Stimulated activated CD8-positive, alpha-beta memory T cell treated with anti-CD3 and anti-CD28 coated beads, Interleukin-12 subunit alpha, Interleukin-12 subunit beta, amount 100 ng/mL, for 1 hour (primary cell): ENCODE data around the gene PAM16.
"Not testable (repeated sequence)": the region's sequence is repeated elsewhere in the genome, so short reads cannot be mapped to it uniquely, and the experiment has no call there.

ENCODE experiments used
- DNase-seq: peaks from one replicate; pipeline ENCODE4 v3.0.0-alpha.2; 2020; ENCODE audit warnings: low read depth

The PAM16 gene

DNA sequence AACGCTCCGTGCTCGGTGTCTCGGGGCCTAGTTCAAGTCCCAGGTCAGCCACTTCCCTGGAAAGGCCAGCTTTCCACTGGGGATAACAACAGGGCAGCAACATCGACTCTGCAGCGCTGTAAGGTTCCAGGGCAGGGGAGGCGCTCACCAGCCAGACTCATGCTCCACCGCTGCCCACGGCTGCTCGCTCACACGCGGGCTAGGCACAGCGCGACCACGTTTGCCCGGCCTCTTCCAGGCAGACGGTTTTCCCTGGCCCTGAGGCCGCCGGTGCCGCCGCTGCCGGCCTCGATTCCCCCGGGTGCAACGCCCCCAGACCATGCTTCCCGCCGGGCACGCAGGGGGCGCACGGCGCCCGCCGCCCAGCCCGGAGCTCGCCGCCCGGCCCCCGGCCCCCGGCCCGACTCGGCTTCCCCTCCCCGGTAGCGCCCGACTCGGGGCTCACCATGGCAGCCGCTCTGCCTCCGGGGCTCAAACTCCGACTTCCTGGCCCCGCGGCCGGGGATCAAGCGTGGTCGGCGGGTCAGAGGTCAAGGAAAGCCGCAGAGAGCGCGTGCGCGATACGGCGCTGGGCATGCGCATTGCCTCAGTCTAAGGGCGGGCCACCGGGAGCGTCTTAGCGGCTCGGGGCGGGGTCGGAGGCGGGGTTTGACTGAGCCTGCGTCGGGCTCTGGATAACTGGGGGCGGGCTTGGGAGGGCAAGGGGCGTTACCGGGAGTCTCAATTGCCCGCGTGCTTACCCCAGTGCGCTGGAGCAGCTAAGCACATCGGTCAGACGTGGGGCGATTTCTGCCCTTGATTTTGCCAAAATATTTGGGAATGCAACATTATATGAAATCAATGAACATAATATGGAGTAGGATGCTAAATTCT, at the start of gene PAM16:
Gene PAM16 (minus strand): TSS at position 535 of the 873 bp plus-strand sequence. CDS start 87 bp downstream, at position 448.
- peak; percentile 97 for DNase-seq

DNA sequence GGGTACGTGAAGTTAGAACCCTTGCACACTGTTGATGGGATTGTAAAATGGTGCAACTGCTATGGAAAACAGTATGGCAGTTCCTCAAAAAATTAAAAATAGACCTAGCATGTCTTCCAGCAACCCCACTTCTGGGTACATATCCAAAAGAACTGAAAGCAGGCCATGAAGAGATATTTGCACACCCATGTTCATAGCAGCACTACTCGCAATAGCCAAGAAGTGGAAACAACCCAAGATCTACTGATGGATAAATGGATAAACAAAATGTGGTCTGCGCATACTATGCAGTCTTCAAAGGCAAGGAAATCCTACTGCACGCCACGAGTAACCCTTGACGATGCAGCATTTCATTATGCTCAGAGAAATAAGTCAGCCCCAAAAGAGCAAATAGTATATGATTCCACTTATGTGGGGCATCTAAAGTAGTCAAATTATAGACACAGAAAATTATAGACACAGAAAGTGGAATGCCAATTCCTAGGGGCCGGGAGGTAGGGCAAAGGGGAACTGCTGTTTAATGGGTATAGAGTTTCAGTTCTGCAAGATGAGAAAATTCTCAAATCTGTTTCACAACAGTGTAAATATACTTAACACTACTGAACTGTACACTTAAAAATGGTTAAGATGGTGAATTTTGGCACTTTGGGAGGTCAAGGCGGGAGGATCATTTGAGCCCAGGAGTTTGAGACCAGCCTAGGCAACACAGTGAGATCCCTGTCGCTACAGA, 48.0 kb upstream of the PAM16 start:
- no peak for DNase-seq

DNA sequence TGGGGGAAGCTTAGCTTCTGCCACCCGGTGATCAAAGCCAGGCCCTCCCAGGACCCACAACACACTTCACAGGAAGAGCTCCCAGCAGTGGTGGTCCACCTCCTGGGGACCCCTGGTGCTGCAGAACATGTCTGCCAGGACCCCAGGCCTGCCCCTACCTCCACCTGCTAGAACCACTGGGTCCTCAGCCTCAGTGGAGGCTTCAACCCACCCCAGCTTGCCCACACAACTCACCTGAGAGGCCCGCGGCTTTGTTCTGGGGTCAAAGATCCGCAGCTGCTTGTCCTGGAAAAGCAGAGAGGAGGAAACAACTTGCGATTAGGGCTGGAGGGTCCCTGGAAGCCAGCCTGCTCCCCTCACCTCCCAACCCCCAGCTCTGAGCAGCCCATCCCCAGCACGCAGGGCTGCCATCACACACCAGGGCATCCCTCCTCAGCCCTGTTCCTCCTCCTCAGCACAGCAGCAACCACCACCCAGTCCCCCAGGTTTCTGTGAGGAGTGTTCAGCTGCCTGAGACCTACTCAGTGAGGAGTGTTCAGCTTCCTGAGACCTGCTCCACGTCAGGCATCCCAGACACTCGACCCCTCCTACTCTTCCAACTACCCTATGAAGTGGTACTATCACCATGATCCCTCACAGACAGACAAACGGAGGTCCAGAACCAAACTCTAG, 44.1 kb upstream of the PAM16 start:
- DNase-seq: no peak

DNA sequence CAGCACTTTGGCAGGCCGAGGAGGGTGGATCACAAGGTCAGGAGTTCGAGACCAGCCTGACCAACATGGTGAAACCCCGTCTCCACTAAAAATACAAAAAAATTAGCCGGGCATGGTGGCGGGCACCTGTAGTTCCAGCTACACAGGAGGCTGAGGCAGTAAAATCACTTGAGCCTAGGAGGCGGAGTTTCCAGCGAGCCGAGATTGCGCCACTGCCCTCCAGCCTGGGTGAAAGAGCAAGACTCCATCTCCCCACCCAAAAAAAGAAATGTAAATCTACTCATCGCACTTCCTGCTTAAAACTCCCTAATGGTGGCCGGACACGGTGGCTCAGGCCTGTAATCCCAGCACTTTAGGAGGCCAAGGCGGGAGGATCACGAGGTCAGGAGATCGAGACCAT, 42.7 kb upstream of the PAM16 start:
- DNase-seq: not testable (repeated sequence)

DNA sequence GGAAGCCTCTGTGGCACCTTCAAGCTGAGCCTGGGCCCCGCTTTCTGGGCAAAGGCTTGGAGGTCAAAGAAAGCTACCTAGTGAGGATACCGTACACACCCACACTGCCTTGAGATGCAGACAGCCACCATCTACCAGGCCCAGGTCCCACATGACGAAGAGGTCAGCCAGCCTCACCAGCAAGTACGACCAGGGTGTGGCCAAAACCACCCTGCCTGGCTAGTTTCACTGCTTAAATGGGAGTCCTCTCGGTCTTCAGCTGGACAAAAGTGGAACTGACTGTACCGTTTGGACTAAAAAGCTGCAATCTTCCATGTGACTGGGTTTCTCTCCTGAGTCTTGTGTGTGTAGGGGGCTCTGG, 42.1 kb upstream of the PAM16 start:
- no peak for DNase-seq

DNA sequence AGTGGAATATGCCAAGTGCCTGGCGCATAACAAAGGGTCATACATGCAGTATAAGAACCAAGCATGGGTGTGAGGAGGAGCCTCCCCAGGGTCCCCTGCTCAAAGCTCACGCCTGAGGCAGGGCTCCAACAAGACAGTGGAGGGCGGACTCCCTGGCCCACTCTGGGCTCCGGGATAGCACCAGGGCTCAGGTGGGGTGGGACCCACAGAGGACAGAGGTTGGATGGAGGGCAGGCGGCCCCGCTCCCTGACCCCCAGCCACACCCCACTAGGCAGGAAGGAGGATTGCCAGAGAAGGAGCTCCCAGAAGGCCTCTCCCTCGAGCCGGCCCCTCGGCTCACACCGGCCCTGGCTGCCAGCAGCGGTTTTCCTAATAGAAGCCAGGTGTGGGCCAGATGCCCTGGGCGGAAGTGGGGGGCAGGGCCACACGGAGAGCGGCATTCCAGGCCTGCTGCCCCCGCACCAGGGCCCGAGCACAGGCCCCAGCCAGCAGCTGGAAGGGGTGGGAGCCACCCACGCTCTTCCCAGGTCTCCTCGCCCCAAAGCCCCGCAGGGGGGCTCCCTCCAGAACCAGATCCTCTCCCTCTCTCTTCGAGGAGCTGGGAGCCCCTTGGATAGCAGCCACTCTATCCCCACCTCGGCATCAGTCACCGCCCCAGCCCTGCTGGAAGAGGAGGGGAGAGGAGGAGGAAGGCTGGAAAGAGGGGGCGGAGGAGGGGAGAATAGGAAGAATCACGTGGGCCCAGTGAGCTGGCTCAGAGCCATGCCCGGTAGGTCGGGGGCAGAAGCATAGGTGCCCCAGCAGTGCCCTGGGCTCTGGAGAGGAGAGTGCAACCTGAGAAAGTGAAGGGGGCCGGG, 41.5 kb upstream of the PAM16 start:
- no peak for DNase-seq

DNA sequence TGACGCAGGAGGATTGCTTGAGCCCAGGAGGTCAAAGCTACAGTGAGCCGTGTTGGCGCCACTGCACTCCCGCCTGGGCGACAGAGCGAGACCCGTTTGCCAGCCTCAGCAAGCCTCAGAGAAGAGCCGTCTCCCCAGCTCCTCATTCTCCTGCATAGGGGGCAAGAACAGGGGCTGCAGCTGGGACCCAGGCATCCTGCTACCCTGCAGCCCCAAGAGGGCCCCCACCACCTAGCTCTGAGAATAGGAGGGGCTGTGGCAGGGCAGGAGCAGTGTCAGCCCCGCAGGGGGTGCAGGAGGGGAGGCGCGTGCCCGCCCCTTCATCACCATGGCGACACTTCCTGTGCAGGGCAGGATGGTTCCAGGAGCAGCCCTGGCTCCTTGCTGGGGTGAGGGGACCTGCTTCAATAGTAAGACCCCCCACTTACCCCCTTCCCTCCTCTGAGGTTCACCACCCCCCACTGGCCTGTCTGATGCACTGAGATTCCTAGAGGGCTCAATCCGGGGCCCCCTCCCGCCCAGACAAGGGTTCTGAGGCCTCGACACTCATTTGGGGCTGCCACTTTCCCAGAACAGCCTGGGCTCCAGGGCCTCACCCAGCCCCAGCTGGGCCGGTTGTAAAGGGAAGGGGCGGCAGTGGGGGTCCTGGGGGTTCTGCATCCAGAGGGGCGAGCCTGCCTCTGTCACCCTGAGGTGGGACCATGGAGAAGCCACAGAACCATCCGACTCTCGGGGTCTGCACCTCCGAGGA, 40.7 kb upstream of the PAM16 start:
- DNase-seq: no peak

DNA sequence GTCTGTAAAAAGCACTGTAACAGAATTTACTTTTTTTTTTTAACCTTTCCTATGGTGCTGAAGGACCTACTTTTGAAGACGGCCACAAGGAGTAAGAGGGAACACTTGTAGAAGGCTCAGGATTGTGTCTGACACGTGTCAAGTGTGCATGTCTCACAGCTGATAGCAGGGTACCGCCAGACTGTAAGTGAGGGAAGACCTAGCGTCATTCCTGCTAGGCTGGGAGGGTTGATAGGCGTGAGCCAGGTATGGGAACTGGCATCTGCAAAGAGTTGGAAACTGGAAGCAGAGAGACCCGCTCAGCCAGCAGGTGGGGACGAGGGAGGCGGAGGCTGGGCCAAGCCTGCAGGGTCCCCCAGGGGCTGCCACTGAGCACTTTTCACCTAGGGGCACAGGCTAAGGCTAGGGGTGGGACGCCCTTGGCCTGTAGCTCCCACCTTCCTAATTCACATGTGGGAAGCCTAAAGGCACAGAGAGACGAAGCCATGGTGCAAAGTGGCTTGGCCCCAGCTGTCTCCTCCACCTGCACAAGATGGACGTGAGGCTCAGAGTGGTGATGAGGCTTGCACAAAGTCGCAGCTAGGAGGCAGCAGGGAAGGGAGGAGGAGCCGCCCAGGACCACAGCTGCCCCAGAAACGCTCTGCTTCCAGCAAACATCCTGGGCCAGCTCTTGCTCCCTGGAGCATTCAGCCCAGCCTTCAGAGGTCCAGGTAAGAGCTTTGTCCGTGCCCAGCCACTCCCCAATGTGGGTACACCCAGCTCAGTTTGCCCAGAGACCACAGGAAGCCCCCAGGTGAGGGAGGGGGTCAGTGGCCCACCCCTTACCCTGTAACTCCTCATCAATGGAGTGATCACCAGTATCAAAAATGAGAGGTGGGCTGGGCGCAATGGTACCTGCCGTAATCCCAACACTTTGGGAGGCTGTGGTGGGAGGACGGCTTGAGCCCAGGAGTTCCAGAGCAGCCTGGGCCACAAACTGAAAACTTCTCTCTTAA, 39.4 kb upstream of the PAM16 start:
- DNase-seq: no peak

DNA sequence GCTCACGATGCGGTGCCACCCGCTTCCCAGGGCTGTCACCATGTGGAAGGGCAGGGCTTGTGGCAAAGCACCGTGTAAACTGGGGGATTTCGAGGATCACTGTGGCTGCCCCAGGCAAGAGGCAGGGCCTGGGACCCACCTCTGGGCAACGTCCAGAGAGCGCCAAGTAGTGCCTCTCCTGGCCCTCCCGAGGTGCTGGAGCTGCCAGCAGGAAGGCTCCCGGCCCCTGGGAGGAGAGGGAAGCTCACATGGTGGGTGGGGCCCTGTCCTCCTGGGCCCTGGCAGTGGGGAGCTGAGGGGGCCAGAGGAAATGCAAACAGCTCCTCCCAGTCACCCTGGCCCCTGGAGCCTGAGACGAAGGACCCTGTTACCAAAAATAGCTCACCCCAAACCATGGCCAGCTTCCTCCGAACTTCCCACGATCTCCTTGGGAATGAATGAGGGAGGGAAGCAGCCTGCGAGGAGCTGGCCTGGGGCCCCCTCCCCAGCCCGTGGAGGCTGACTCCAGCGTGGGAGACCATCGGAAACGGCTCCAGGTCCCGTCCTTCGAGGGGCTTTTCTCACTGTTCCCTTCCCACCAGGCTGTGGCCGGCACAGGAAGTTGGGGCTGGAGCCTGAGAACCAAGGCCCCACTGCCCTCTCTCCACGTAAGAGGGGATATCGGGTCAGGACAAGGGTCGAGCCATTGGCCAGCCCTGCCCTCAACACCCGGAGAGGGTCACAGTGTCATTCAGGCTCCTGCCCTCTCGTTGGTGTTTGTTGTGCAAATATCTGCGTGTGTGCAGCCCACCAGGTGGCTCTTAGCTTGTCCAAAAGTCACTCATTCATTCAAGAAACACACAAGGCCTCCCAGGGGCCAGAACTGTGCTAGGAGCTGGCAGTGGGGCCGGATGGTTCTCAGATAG, 38.2 kb upstream of the PAM16 start:
- no peak for DNase-seq

DNA sequence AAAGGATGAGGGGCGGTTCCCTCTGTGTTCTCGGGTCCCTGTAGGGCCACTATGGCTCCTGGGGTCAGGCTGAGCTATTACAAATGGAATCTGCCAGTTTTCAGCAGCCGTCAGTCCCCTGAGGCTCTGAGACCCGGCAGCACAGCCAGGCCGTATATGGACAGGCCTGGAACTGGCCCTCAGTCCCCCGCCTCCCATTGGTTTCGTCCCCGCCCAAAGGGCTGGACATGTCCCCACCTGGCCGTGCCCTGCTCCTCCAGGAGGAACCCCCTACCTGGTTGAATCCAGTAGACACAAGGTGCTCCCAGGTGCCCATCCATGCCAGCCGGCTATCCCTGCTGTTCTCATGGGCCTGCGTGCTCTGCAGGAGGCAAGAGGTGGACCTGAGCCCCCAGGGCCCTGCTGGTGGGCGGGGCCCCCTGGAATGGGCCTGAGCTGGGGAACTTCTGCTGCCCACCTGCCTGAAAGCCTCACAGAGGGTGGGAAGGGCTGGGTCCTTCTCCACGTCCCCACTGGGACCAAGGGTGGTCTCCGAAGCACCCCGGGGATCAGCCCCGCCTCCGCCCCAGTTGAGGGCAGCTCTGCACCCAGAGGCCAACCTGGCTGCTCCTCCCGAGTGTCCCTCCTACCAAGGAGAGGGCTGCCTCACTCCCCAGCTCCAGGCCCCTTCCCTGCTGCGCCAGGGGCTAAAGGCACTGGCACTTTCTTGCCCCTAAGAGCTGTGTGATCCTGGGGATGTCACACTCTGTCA, 37.3 kb upstream of the PAM16 start:
- DNase-seq: no peak

DNA sequence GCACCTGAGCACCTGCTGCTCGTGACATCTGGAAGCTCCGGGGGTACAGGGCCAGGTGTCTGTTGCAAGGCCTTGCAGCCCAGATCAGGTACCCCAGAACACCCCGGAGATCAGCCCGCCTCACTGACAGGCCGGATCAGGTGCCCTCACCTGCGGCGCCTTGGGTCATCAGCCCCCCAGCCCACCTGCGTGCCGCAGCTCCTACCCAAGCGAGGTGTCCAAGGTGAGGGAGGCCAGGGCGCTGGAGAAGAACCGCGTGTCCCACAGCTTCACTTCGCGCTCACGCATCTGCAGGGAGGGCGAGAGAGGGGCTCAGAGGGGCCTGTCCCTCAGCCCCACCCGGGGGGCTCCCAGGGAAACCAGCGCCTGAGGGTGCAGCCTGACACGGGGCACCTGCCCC, 36.7 kb upstream of the PAM16 start:
- DNase-seq: no peak

DNA sequence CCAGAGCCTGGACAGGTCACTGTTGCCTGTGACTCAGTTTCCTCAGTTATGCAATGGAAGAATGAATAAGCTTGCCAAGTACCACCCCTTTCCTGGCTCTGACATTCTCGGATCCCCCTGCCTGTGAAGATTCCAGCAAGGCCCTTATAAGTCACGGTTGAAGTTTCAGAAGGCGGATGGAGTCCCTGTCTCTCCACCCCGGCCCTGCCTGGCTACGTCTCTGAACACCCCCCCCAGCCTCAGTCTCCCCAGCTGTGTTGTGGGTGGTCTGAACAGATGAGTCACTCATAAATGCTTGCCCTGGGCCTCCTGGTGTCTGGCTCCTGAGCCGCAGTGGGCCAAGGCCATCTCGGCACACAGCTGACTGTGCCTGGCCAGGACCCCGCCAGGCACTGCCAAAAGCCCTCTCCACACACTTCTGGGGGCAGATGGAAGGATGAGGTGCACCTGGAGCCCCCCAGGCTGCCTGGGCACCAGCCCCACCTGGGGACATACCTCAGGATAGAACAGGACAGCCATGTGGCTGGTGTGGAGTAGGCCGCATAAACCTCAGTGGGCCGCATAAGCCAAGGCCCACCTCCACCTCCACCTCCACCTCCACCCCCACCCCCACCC, 35.9 kb upstream of the PAM16 start:
- no peak for DNase-seq

DNA sequence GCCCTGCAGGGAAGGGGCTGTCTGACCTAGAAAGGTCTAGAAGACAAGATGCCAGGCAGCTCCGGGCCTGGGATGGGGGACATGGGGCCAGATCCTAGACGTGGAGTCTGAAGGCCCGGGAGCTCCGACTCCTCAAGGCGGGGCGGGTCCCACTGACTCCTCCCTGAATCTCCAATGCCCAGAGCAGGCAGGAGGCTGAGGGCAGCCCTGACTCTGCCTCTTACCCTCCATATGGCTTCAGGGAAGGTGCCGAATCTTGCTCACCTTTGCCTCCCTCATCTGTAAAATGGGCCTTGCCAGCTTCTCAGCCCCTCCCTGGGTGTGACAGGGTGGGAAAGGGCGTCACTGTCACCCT, 35.3 kb upstream of the PAM16 start:
- DNase-seq: no peak

DNA sequence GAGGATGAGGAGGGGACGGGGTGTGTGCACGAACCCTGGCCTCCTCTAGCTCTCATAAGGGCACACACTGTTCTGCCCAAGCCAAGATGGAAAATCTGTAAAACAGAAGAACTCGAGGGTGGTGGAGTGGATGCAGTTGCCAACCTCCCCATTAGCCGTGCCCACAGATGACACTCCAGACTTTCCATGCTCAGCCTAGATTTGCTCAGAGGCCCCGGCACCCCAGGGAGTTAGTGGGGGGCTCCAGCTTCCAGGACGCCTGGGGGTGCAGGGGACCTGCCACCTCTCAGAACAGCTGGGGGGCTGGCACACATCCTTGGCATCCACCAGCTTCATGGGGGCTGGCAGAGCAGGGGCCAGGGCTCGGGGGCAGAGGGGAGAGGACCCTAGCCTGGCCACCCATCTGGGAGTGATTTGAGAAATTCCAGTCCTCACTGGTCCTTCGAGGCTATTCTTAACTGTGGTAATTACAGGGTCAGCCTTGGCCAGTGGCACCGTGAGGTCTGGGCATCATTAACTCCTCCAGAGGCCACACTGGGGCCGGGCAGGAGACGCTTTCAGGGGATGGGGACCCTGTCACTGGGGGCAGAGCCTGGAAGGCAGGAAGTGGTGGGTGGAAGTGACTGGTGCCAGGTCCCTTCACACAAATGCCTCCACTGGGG, 34.8 kb upstream of the PAM16 start:
- DNase-seq: no peak

DNA sequence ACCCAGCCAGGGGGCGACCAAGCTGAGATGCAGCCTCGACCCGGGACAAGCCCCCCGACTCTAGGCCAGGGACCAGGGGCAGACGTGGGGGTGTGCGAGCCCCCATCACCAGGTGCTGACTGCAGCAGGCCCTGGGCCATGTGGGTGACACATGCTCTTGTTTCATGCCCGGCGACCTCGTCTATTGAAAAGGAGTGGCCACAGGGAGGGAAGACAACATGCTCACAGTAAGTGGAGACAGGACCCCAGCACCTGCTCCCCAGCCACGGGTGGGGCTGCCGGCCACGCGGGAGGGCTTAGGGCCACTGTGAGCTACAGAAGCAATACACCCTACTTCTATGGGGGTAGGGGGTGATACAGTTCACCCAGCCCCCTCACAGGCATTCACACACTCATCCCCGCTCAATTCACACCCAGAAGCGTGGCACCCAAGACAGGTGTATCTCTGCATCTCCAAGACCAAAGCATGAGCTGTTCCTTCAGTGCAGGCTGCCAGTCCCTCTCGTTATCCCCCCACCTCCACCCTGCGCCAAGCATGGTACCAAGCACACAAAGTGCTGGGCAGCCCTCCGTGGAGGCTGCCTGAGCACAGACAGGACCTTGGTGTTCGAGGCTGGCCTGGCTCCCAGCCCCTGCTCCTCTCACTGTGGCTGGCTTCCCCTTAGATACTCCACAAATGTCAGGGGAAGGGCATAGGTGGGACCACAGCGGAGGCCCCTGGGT, 34.1 kb upstream of the PAM16 start:
- no peak for DNase-seq

DNA sequence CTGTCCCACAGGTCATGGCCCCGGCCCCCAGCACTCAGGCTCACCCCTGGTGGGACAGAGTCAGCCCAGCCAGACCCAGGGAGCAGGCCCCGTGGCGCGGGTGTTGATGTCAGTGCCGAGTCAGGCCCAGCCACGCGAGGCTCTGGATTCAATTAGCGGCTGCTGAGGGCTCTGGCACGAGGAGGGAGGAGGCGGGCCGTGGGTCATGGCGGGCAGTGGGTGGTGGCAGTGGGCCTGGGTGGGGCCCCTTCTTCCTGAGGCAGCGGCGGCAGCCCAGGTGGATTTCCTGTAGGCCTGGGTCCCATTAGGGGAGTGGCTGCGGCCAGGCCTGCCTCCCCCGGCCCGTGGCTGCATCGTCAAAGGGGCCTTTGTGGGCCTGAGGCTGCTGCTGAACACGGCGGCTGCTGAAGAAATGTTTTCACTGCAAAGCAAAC, 33.4 kb upstream of the PAM16 start:
- no peak for DNase-seq
